Endothelial cell of umbilical vein (primary cell): Measurements from ENCODE around the gene DMD. TPM values are rescaled to one million over a fixed set of nuclear protein-coding genes. Genes with fewer than 3 reads are reported as not detected.

Experiments used
- BruUV-seq: library from RNA; stranded (reverse); fragments of 400-500 nt; replicated peaks from 2 replicates; lab custom pipeline; 2021; lab: Mats Ljungman, UMichigan
- CTCF ChIA-PET: fragments of 300-600, 350-600 bp; sonication (Branson Sonifier 250); formaldehyde crosslinking; loops from one replicate; lab custom pipeline; 2021; ENCODE audit warnings: antibody characterized with exemption, inconsistent platforms; lab: Charles Lee
- POLR2A ChIA-PET: fragments of 300-600, 350-600 bp; sonication (Branson Sonifier 250); formaldehyde crosslinking; loops from one replicate; lab custom pipeline; 2021; ENCODE audit warnings: antibody characterized with exemption, inconsistent platforms; lab: Charles Lee
- DNase-seq: peaks from one replicate; pipeline ENCODE4 v3.0.0-alpha.2; 2011; ENCODE audit warnings: low read depth, low spot score
- FAIRE-seq: peaks from 2 replicates; lab custom pipeline; 2011; peaks lifted over from hg19 to GRCh38; lab: Jason Lieb, UNC
- H2AFZ ChIP-seq: 2 replicates; pipeline ENCODE4 v1.6.0; 2012; ENCODE audit warnings: low read depth, low read length, control low read depth, inconsistent platforms
- H3K27ac ChIP-seq: 2 replicates; pipeline ENCODE4 v1.5.1; 2011; ENCODE audit warnings: low read depth, mild to moderate bottlenecking, control low read depth, low read length, moderate library complexity; ENCODE audit not compliant: insufficient read depth
- H3K27me3 ChIP-seq, 2 experiments: 2 replicates each; pipeline versions ENCODE4 v1.6.0 to v1.6.1; 2011; ENCODE audit warnings: low read length in 2 of 2, mixed read lengths in 1 of 2; ENCODE audit not compliant: control insufficient read depth in 2 of 2, insufficient read depth in 2 of 2
- H3K36me3 ChIP-seq, 2 experiments: 2 replicates in 1 of 2; 3 replicates in 1 of 2; pipeline ENCODE4 v1.5.1; 2011; ENCODE audit warnings: low read length in 2 of 2, mild to moderate bottlenecking in 1 of 2, moderate library complexity in 1 of 2; ENCODE audit not compliant: control insufficient read depth in 2 of 2, insufficient read depth in 2 of 2; ENCODE audit errors: extremely low read depth in 1 of 2
- H3K4me1 ChIP-seq: 3 replicates; pipeline ENCODE4 v1.5.1; 2011; ENCODE audit warnings: mild to moderate bottlenecking, low read length; ENCODE audit not compliant: control insufficient read depth, insufficient read depth; ENCODE audit errors: extremely low read depth
- H3K4me2 ChIP-seq: 2 replicates; pipeline ENCODE4 v1.6.1; 2011; ENCODE audit warnings: low read length, control low read depth, mixed read lengths; ENCODE audit not compliant: insufficient read depth
- H3K4me3 ChIP-seq, 3 experiments: fragments of 200-600 bp in 1 of 3; sonication (generic), shearing (Covaris generic) in 1 of 3; replicated peaks in 1 of 3; 2 replicates each; pipeline ENCODE4 v1.5.1; 2011 to 2016; ENCODE audit warnings: control low read depth in 3 of 3, low read length in 3 of 3, mild to moderate bottlenecking in 2 of 3, inconsistent platforms in 1 of 3, low read depth in 1 of 3, moderate library complexity in 1 of 3; ENCODE audit not compliant: insufficient read depth in 1 of 3
- H3K79me2 ChIP-seq: 2 replicates; pipeline ENCODE4 v1.6.0; 2012; ENCODE audit warnings: low read length, inconsistent platforms; ENCODE audit not compliant: control insufficient read depth, insufficient read depth
- H3K9ac ChIP-seq: replicated peaks from 2 replicates; pipeline ENCODE3; 2011; ENCODE audit warnings: low read length, control low read depth; ENCODE audit not compliant: insufficient read depth; ENCODE audit errors: extremely low read depth
- H3K9me1 ChIP-seq: replicated peaks from 3 replicates; pipeline ENCODE4 v1.6.0; 2011; ENCODE audit warnings: mild to moderate bottlenecking, low read length; ENCODE audit not compliant: control insufficient read depth, insufficient read depth; ENCODE audit errors: extremely low read depth
- H3K9me3 ChIP-seq: replicated peaks from 2 replicates; pipeline ENCODE4 v1.5.1; 2012; ENCODE audit warnings: low read length, inconsistent platforms; ENCODE audit not compliant: control insufficient read depth, insufficient read depth
- H4K20me1 ChIP-seq: replicated peaks from 2 replicates; pipeline ENCODE3; 2011; ENCODE audit warnings: mild to moderate bottlenecking, low read length; ENCODE audit not compliant: control insufficient read depth, insufficient read depth; ENCODE audit errors: extremely low read depth
- FOS ChIP-seq: IDR thresholded peaks from 2 replicates; pipeline ENCODE4 v1.6.1; 2011; ENCODE audit warnings: mild to moderate bottlenecking, low read length, moderate library complexity, borderline replicate concordance; ENCODE audit not compliant: insufficient read depth
- GATA2 ChIP-seq: IDR thresholded peaks from 2 replicates; pipeline ENCODE4 v1.7.0; 2011; ENCODE audit warnings: low read depth, mild to moderate bottlenecking, moderate library complexity, mixed read lengths, low read length; ENCODE audit not compliant: insufficient read length, insufficient read depth
- JUN ChIP-seq: IDR thresholded peaks from 2 replicates; pipeline ENCODE4 v1.6.1; 2011; ENCODE audit warnings: borderline replicate concordance, low read depth; ENCODE audit not compliant: insufficient read length, insufficient read depth
- MYC ChIP-seq: IDR thresholded peaks from one replicate; pipeline ENCODE4 v1.6.1; 2011; ENCODE audit warnings: mild to moderate bottlenecking, low read depth, low read length
- POLR2A ChIP-seq: IDR thresholded peaks from 2 replicates; pipeline ENCODE4 v1.6.1; 2012; ENCODE audit warnings: low read depth, mild to moderate bottlenecking, control low read depth, low read length
- POLR2AphosphoS5 ChIP-seq: IDR thresholded peaks from 2 replicates; pipeline ENCODE4 v1.6.1; 2012; ENCODE audit warnings: low read depth, mild to moderate bottlenecking, control low read depth, low read length, moderate library complexity; ENCODE audit not compliant: insufficient read depth
- dilution Hi-C: fragments of 300-500 bp; cut with MboI; formaldehyde crosslinking; loops from one replicate; pipeline ENCODE4 v1.15.0; 2019; ENCODE audit warnings: low sequenced_read_pairs; ENCODE audit not compliant: extremely low pct_ligation_motif_present
- intact Hi-C: fragments of 100-400 bp; cut with micrococcal nuclease; formaldehyde crosslinking; loops from one replicate; pipeline ENCODE4 v1.10.0; 2022
- polyA plus RNA-seq, 4 experiments: library from polyadenylated mRNA; depleted of rRNA in 3 of 4; stranded (reverse) in 3 of 4; unstranded in 1 of 4; fragments of >200 nt; gene quantifications; 2 replicates each; pipeline versions ENCODE4 v1.2.1 to v1.2.3, GENCODE V29; 2011 to 2012; ENCODE audit warnings: missing spikeins in 1 of 4
- total RNA-seq: library from RNA; stranded (reverse); gene quantifications from 2 replicates; pipeline ENCODE4 v1.2.3, GENCODE V29; 2021
- TF ChIP-seq, protein P1 (sequence below): IDR thresholded peaks from 2 replicates; pipeline ENCODE4 v1.6.1; 2011; ENCODE audit not compliant: insufficient read depth, insufficient read length

The DMD gene
- total and polyA plus RNA-seq, 2 donors (not counting 3 experiments of a cell fraction or from before 2014, with no cell fraction given) = 7.3 to 9.0 TPM

- no peaks in the 10 kb centered on the region for H3K9me1 ChIP-seq
- no peak overlapping the region for H3K9ac ChIP-seq
- no peaks in the 10 kb centered on the region for H3K4me1 ChIP-seq
- no peak for FAIRE-seq
- H3K36me3 ChIP-seq = no peaks in the 10 kb centered on the region
- no peaks in the 10 kb centered on the region for H3K9me3 ChIP-seq
- dilution Hi-C loops = no loop called here
- POLR2A ChIA-PET = no interaction called here
- intact Hi-C loops = no loop called here
- CTCF ChIA-PET = no interaction called here
- H2AFZ ChIP-seq = no peak overlapping the region
- no peak for TF ChIP-seq GATA2
- no peak for TF ChIP-seq POLR2A
- TF ChIP-seq, protein P1, sequence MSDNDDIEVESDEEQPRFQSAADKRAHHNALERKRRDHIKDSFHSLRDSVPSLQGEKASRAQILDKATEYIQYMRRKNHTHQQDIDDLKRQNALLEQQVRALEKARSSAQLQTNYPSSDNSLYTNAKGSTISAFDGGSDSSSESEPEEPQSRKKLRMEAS = no peak
- TF ChIP-seq FOS = no peak
- no peak for TF ChIP-seq POLR2AphosphoS5
- no peak for TF ChIP-seq JUN
- TF ChIP-seq MYC = no peak
- H3K27me3 ChIP-seq = no peaks in the 10 kb centered on the region
- no peaks in the 10 kb centered on the region for H3K79me2 ChIP-seq
- H4K20me1 ChIP-seq = no peaks in the 10 kb centered on the region
- DNase-seq = no peak
- H3K4me2 ChIP-seq = no peak overlapping the region
- no peak overlapping the region for H3K27ac ChIP-seq
- no TSS peak for BruUV-seq
- H3K4me3 ChIP-seq = no peak overlapping the region
Observed at GRCh38 chrX:33149085-33149484, 62.3 kb downstream of the DMD start.

- Histone ChIP-seq H3K79me2 (no peaks in the 10 kb centered on the region), H4K20me1 (no peaks in the 10 kb centered on the region), H3K27ac (no peak overlapping the region), H3K9ac (no peak overlapping the region), H3K36me3 (no peaks in the 10 kb centered on the region), H3K4me3 (no peak overlapping the region), H3K27me3 (no peaks in the 10 kb centered on the region), H3K9me3 (no peaks in the 10 kb centered on the region), H2AFZ (no peak overlapping the region), H3K4me2 (no peak overlapping the region), H3K9me1 (no peaks in the 10 kb centered on the region), H3K4me1 (no peaks in the 10 kb centered on the region)
- TF ChIP-seq MYC = no peak
- dilution Hi-C loops (no loop called here), intact Hi-C loops (no loop called here)
- ChIA-PET POLR2A (no interaction called here), CTCF (interaction anchor here (1.6 kb wide), 1 partner anchor 16 kb away, joined by 3 read pairs; no protein-coding TSS in a partner anchor)
- BruUV-seq = no TSS peak
- FAIRE-seq (no peak), DNase-seq (no peak)
Observed at GRCh38 chrX:33142331-33142730, 69.0 kb downstream of the DMD start.
